ENCODE results near the gene TIMM17B. TPM values are rescaled to one million over a fixed set of nuclear protein-coding genes. Genes with fewer than 3 reads are reported as not detected.

TIMM17B gene
- polyA plus RNA-seq, 12 donors = 23.6 to 44.3 (median 28.5) TPM; not detected in 1

Other genes starting within 250 kb of the TIMM17B start
- 10 to 100 TPM in 2 of 12 donors, 1 to 10 TPM in 9, not detected in 1; 2.5 to 21.9 (median 3.3) TPM for gene WAS, start 214.0 kb downstream of the TIMM17B start, polyA plus RNA-seq (ENCODE audit: insufficient read length in 12 of 12)
- gene SUV39H1, start 201.0 kb downstream of the TIMM17B start, polyA plus RNA-seq (ENCODE audit: insufficient read length in 12 of 12) = 10 to 100 TPM in 1 of 12 donors, 1 to 10 TPM in 10, not detected in 1; 3.0 to 21.7 (median 3.9) TPM
- gene GLOD5, start 136.0 kb downstream of the TIMM17B start, polyA plus RNA-seq (ENCODE audit: insufficient read length in 12 of 12) = under 1 TPM in 1 of 12 donors, not detected in 11; 0.29 TPM
- gene GATA1, start 111.2 kb downstream of the TIMM17B start, polyA plus RNA-seq (ENCODE audit: insufficient read length in 12 of 12) = 1 to 10 TPM in 2 of 12 donors, under 1 TPM in 8, not detected in 2; 0.37 to 1.4 (median 0.51) TPM
- 100 to 1,000 TPM in 5 of 12 donors, 10 to 100 TPM in 6, not detected in 1; 81.3 to 151 (median 95.2) TPM for gene HDAC6, start 95.7 kb downstream of the TIMM17B start, polyA plus RNA-seq (ENCODE audit: insufficient read length in 12 of 12)
- under 1 TPM in 1 of 12 donors, not detected in 11; 0.13 TPM for gene ERAS, start 71.3 kb downstream of the TIMM17B start, polyA plus RNA-seq (ENCODE audit: insufficient read length in 12 of 12)
- 10 to 100 TPM in 1 of 12 donors, under 1 TPM in 3, not detected in 8; 0.32 to 22.5 (median 0.41) TPM for gene PCSK1N, start 62.2 kb downstream of the TIMM17B start, polyA plus RNA-seq (ENCODE audit: insufficient read length in 12 of 12)
- gene PQBP1, start 162 bp upstream of the TIMM17B start, polyA plus RNA-seq (ENCODE audit: insufficient read length in 12 of 12) = 10 to 100 TPM in 11 of 12 donors, not detected in 1; 46.3 to 96.3 (median 58.6) TPM
- 10 to 100 TPM in 11 of 12 donors, not detected in 1; 14.8 to 19.8 (median 16.5) TPM for gene SLC35A2, start 13.9 kb upstream of the TIMM17B start, polyA plus RNA-seq (ENCODE audit: insufficient read length in 12 of 12)
- gene PIM2, start 21.3 kb upstream of the TIMM17B start, polyA plus RNA-seq (ENCODE audit: insufficient read length in 12 of 12) = 1 to 10 TPM in 10 of 12 donors, not detected in 2; 1.1 to 4.5 (median 1.7) TPM
- 10 to 100 TPM in 11 of 12 donors, not detected in 1; 30.6 to 57.7 (median 35.2) TPM for gene OTUD5, start 59.8 kb upstream of the TIMM17B start, polyA plus RNA-seq (ENCODE audit: insufficient read length in 12 of 12)
- gene KCND1, start 74.1 kb upstream of the TIMM17B start, polyA plus RNA-seq (ENCODE audit: insufficient read length in 12 of 12) = 1 to 10 TPM in 4 of 12 donors, under 1 TPM in 6, not detected in 2; 0.63 to 5.0 (median 0.96) TPM
- gene GRIPAP1, start 104.5 kb upstream of the TIMM17B start, polyA plus RNA-seq (ENCODE audit: insufficient read length in 12 of 12) = 10 to 100 TPM in 11 of 12 donors, not detected in 1; 15.5 to 49.0 (median 24.6) TPM
- gene TFE3, start 145.6 kb upstream of the TIMM17B start, polyA plus RNA-seq (ENCODE audit: insufficient read length in 12 of 12) = 10 to 100 TPM in 11 of 12 donors, not detected in 1; 18.0 to 39.7 (median 20.6) TPM
- 10 to 100 TPM in 2 of 12 donors, 1 to 10 TPM in 9, not detected in 1; 2.7 to 12.4 (median 4.2) TPM for gene CCDC120, start 161.2 kb upstream of the TIMM17B start, polyA plus RNA-seq (ENCODE audit: insufficient read length in 12 of 12)
- 10 to 100 TPM in 11 of 12 donors, not detected in 1; 15.7 to 63.8 (median 22.1) TPM for gene PRAF2, start 176.2 kb upstream of the TIMM17B start, polyA plus RNA-seq (ENCODE audit: insufficient read length in 12 of 12)
- 10 to 100 TPM in 11 of 12 donors, not detected in 1; 20.7 to 44.0 (median 33.2) TPM for gene WDR45, start 182.1 kb upstream of the TIMM17B start, polyA plus RNA-seq (ENCODE audit: insufficient read length in 12 of 12)
- gene GPKOW, start 226.0 kb upstream of the TIMM17B start, polyA plus RNA-seq (ENCODE audit: insufficient read length in 12 of 12) = 10 to 100 TPM in 11 of 12 donors, not detected in 1; 15.5 to 19.0 (median 17.1) TPM